ENCODE measurements around the gene RPL38.

Gene RPL38

GRCh38 chr17:74249590-74250270 is 46.3 kb downstream of the RPL38 start:
- no peak overlapping the region for H3K27ac Mint-ChIP-seq
- peaks cover 7% of the 10 kb centered on the region for H3K27me3 Mint-ChIP-seq
- H3K4me1 Mint-ChIP-seq, result no peaks in the 10 kb centered on the region
- no peak for DNase-seq
- H3K9me3 Mint-ChIP-seq, result no peaks in the 10 kb centered on the region
- no peak overlapping the region for H3K4me3 Mint-ChIP-seq
- peaks cover 2% of the 10 kb centered on the region for H3K36me3 Mint-ChIP-seq
- CTCF ChIA-PET, result interaction anchor here (1.0 to 1.3 kb wide), 2 partner anchors 14 to 46 kb away, joined by 3 to 5 read pairs; no protein-coding TSS in a partner anchor

GRCh38 chr17:74250324-74250995 is 47.0 kb downstream of the RPL38 start:
- CTCF ChIA-PET, result no interaction called here
- H3K9me3 Mint-ChIP-seq, result no peaks in the 10 kb centered on the region
- peaks cover 7% of the 10 kb centered on the region for H3K27me3 Mint-ChIP-seq
- H3K27ac Mint-ChIP-seq, result no peak overlapping the region
- H3K4me1 Mint-ChIP-seq, result no peaks in the 10 kb centered on the region
- no peak for DNase-seq
- no peak overlapping the region for H3K4me3 Mint-ChIP-seq
- peaks cover 2% of the 10 kb centered on the region for H3K36me3 Mint-ChIP-seq

- H3K36me3 Mint-ChIP-seq, result peaks cover 2% of the 10 kb centered on the region
- no peaks in the 10 kb centered on the region for H3K4me1 Mint-ChIP-seq
- no peak overlapping the region for H3K4me3 Mint-ChIP-seq
- no peaks in the 10 kb centered on the region for H3K9me3 Mint-ChIP-seq
- no peak for DNase-seq
- peaks cover 7% of the 10 kb centered on the region for H3K27me3 Mint-ChIP-seq
- no peak overlapping the region for H3K27ac Mint-ChIP-seq
- CTCF ChIA-PET, result no interaction called here
Observed at GRCh38 chr17:74251051-74251450, 47.6 kb downstream of the RPL38 start.

GRCh38 chr17:74251569-74251968 is 48.1 kb downstream of the RPL38 start:
- CTCF ChIA-PET, result no interaction called here
- no peak overlapping the region for H3K4me3 Mint-ChIP-seq
- H3K36me3 Mint-ChIP-seq, result peaks cover under 1% of the 10 kb centered on the region
- no peaks in the 10 kb centered on the region for H3K4me1 Mint-ChIP-seq
- H3K27ac Mint-ChIP-seq, result no peak overlapping the region
- H3K27me3 Mint-ChIP-seq, result peaks cover 7% of the 10 kb centered on the region
- H3K9me3 Mint-ChIP-seq, result no peaks in the 10 kb centered on the region
- no peak for DNase-seq

- no peaks in the 10 kb centered on the region for H3K4me1 Mint-ChIP-seq
- peaks cover 7% of the 10 kb centered on the region for H3K27me3 Mint-ChIP-seq
- no peak overlapping the region for H3K27ac Mint-ChIP-seq
- H3K9me3 Mint-ChIP-seq, result no peaks in the 10 kb centered on the region
- CTCF ChIA-PET, result interaction anchor here (1.1 kb wide), 1 partner anchor 17 kb away, joined by 3 read pairs; no protein-coding TSS in a partner anchor
- H3K4me3 Mint-ChIP-seq, result no peak overlapping the region
- no peaks in the 10 kb centered on the region for H3K36me3 Mint-ChIP-seq
- DNase-seq, result no peak
Observed at GRCh38 chr17:74252211-74252610, 48.7 kb downstream of the RPL38 start.

GRCh38 chr17:74253036-74253435 is 49.6 kb downstream of the RPL38 start:
- Mint-ChIP-seq H3K27me3 (peaks cover 7% of the 10 kb centered on the region), H3K4me1 (no peaks in the 10 kb centered on the region), H3K9me3 (no peaks in the 10 kb centered on the region), H3K4me3 (no peak overlapping the region), H3K36me3 (no peaks in the 10 kb centered on the region), H3K27ac (no peak overlapping the region)
- no peak for DNase-seq
- CTCF ChIA-PET, result interaction anchor here (1.1 kb wide), 1 partner anchor 18 kb away, joined by 3 read pairs; no protein-coding TSS in a partner anchor

- H3K4me1 Mint-ChIP-seq, result no peaks in the 10 kb centered on the region
Observed at GRCh38 chr17:74257311-74257710, 53.8 kb downstream of the RPL38 start.

GRCh38 chr17:74259667-74260524 is 56.4 kb downstream of the RPL38 start:
- H3K27ac Mint-ChIP-seq, result no peak overlapping the region
- CTCF ChIA-PET, result interaction anchor here (0.6 kb wide), 1 partner anchor 49 kb away, joined by 3 read pairs; no protein-coding TSS in a partner anchor
- H3K4me3 Mint-ChIP-seq, result no peak overlapping the region

More at GRCh38 chr17:74257311-74257710, 53.8 kb downstream of the RPL38 start:
- Mint-ChIP-seq H3K36me3 (no peaks in the 10 kb centered on the region), H3K9me3 (no peaks in the 10 kb centered on the region), H3K27me3 (no peaks in the 10 kb centered on the region), H3K27ac (no peak overlapping the region), H3K4me3 (no peak overlapping the region)
- no peak for DNase-seq
- CTCF ChIA-PET, result no interaction called here

More at GRCh38 chr17:74259667-74260524, 56.4 kb downstream of the RPL38 start:
- no peak for DNase-seq
- no peaks in the 10 kb centered on the region for H3K36me3 Mint-ChIP-seq
- no peaks in the 10 kb centered on the region for H3K4me1 Mint-ChIP-seq
- H3K27me3 Mint-ChIP-seq, result peaks cover 6% of the 10 kb centered on the region
- H3K9me3 Mint-ChIP-seq, result no peaks in the 10 kb centered on the region
